OCI-LY7 (cell line): ENCODE measurements around the gene PDCD6IP.

Experiments
- EZH2phosphoT487 ChIP-seq: fragments of 200-600 bp; sonication (generic); IDR thresholded peaks from 2 replicates; pipeline ENCODE4 v1.6.1; 2018; ENCODE audit warnings: low read depth, borderline replicate concordance, mild to moderate bottlenecking, mixed run types, antibody characterized with exemption, low read length, moderate library complexity, mixed read lengths
- TF ChIP-seq, protein P1 (sequence below): fragments of 200-600 bp; sonication (generic); conservative IDR thresholded peaks from 2 replicates; pipeline ENCODE4 v1.5.1; 2014; ENCODE audit warnings: mild to moderate bottlenecking, antibody characterized with exemption, low read length, moderate library complexity, mixed read lengths

DNA sequence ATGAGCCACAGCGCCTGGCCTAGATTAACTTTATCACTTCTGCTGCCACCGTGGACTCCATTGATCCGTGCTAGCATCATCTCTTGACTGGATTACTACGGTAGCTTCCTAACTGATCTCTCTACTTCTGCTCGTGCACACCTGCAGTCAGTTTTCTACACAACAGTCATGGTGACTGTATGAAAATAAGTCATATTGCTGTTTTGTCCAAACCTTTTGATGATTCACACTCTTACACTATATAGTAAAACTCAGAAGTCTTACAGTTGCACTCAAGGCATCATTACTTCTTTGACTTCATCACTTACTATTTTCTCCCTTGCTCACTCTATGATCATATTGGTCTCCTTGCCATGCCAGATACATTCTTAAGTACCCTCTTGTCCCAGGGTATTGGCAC, 10.1 kb downstream of the PDCD6IP start:
- TF ChIP-seq, protein P1, sequence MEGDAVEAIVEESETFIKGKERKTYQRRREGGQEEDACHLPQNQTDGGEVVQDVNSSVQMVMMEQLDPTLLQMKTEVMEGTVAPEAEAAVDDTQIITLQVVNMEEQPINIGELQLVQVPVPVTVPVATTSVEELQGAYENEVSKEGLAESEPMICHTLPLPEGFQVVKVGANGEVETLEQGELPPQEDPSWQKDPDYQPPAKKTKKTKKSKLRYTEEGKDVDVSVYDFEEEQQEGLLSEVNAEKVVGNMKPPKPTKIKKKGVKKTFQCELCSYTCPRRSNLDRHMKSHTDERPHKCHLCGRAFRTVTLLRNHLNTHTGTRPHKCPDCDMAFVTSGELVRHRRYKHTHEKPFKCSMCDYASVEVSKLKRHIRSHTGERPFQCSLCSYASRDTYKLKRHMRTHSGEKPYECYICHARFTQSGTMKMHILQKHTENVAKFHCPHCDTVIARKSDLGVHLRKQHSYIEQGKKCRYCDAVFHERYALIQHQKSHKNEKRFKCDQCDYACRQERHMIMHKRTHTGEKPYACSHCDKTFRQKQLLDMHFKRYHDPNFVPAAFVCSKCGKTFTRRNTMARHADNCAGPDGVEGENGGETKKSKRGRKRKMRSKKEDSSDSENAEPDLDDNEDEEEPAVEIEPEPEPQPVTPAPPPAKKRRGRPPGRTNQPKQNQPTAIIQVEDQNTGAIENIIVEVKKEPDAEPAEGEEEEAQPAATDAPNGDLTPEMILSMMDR: no peak
- TF ChIP-seq EZH2phosphoT487: no peak
